ENCODE measurements around the gene ABHD13.
"Not testable (repeated sequence)": the region's sequence is repeated elsewhere in the genome, so short reads cannot be mapped to it uniquely, and the experiment has no call there.

ABHD13 gene

GRCh38 chr13:108266321-108266990, 48.3 kb downstream of the ABHD13 start:
- no peaks in the 10 kb centered on the region for H3K27me3 ChIP-seq
- no peaks in the 10 kb centered on the region for H3K9me3 ChIP-seq
- 0 out of 2 replicates have a peak, but pooled peaks cover 6% of the 10 kb centered on the region for H3K36me3 ChIP-seq
- H4K20me1 ChIP-seq = no peaks in the 10 kb centered on the region
- peak overlapping the region; percentile 14 for H3K4me2 ChIP-seq
- H3K4me3 ChIP-seq = no peak overlapping the region
- H3K9ac ChIP-seq = no peak overlapping the region
- no peak overlapping the region for H3K27ac ChIP-seq
- TF ChIP-seq Cebpa-rat (IDR thresholded peaks at IDR 0.05) = no peak
- peaks cover 32% of the 10 kb centered on the region for H3K4me1 ChIP-seq

GRCh38 chr13:108267347-108267746, 49.2 kb downstream of the ABHD13 start:
- H3K36me3 ChIP-seq = 0 out of 2 replicates have a peak, but pooled peaks cover 2% of the 10 kb centered on the region
- no peaks in the 10 kb centered on the region for H4K20me1 ChIP-seq
- H3K4me3 ChIP-seq = no peak overlapping the region
- no peak overlapping the region for H3K4me2 ChIP-seq
- no peak for TF ChIP-seq Cebpa-rat (IDR thresholded peaks at IDR 0.05)
- no peak overlapping the region for H3K27ac ChIP-seq
- H3K9ac ChIP-seq = no peak overlapping the region
- peaks cover 32% of the 10 kb centered on the region for H3K4me1 ChIP-seq
- H3K27me3 ChIP-seq = no peaks in the 10 kb centered on the region
- H3K9me3 ChIP-seq = no peaks in the 10 kb centered on the region

GRCh38 chr13:108267855-108268254, 49.7 kb downstream of the ABHD13 start:
- not testable (repeated sequence) for H3K27ac ChIP-seq, H3K9me3 ChIP-seq, H3K9ac ChIP-seq, H3K27me3 ChIP-seq, H4K20me1 ChIP-seq, H3K4me2 ChIP-seq, H3K36me3 ChIP-seq, H3K4me3 ChIP-seq
- peaks cover 32% of the 10 kb centered on the region for H3K4me1 ChIP-seq

DNA sequence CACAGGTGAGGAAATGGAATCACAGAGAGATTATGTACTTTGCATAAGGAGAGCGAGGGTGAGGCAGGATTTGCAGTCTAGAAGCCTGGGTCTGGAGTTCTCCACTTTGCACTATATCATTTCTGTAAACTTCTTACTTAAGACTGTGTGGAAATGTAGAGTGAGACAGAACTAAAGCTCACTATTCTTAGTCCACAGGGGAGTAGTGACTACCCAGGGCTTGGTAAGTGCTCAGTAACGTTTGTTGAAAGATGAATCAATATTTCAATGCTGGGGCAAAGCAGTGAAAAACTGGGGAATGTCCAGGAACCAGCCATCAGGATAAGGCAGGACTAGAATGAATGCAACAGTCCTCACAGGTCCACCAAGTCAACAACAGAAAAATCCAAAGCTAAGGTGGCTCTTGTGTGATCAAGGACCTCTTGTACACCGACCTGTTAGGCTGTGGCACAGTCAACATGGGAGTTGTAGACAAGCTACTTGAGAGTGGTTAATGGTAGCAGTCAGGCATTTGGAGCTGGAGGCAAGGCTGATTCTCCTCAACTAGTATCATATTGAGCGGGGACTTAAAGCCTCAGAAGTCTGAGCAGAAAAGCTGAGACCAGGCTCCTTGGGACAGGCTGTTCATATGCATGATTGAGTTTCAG, 50.4 kb downstream of the ABHD13 start:
- Histone ChIP-seq H3K4me2 (no peak overlapping the region), H3K27me3 (no peaks in the 10 kb centered on the region), H3K4me3 (no peak overlapping the region), H3K9ac (no peak overlapping the region), H3K9me3 (no peaks in the 10 kb centered on the region), H3K36me3 (no peaks in the 10 kb centered on the region), H3K27ac (no peak overlapping the region), H4K20me1 (no peaks in the 10 kb centered on the region), H3K4me1 (peaks cover 32% of the 10 kb centered on the region)
- no peak for TF ChIP-seq Cebpa-rat (IDR thresholded peaks at IDR 0.05)

DNA sequence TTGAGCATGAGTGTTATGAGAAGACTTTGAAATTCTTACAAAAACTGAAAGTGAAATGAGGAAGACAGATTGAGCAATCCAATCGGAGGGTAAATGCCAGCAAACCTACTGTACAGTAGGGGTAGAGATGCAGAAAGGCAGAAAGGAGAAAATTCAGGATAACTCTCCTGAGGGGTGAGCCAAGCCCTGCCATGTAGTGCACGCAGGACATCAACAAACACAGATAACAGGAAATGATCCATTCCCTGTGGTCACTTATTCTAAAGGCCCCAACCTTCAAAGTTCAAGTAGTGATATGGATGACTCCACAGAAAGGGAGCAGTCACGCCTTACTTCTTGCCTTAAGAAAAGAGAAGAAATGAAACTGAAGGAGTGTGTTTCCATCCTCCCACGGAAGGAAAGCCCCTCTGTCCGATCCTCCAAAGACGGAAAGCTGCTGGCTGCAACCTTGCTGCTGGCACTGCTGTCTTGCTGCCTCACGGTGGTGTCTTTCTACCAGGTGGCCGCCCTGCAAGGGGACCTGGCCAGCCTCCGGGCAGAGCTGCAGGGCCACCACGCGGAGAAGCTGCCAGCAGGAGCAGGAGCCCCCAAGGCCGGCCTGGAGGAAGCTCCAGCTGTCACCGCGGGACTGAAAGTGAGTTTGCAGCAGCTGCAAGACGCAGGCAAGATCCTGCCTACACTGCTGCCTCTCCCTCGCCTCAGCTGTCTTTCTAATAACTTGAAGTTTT, 51.6 kb downstream of the ABHD13 start, which contains the start of gene TNFSF13B:
Gene TNFSF13B (plus strand): TSS at position 118 of the 728 bp plus-strand sequence. CDS start 178 bp downstream, at position 296.
- H3K4me1 ChIP-seq = peaks cover 32% of the 10 kb centered on the region
- no peaks in the 10 kb centered on the region for H3K27me3 ChIP-seq
- no peaks in the 10 kb centered on the region for H3K36me3 ChIP-seq
- peak within 1 kb of the TSS; percentile 84 for H3K4me2 ChIP-seq
- H3K9ac ChIP-seq = peak within 1 kb of the TSS; percentile 46; the same call in 1 of the 2 replicates
- TF ChIP-seq Cebpa-rat (IDR thresholded peaks at IDR 0.05) = peak; percentile 93
- H3K27ac ChIP-seq = no peak within 1 kb of the TSS; the same call in 1 of the 2 replicates
- peak within 1 kb of the TSS; percentile 54 for H3K4me3 ChIP-seq
- no peaks in the 10 kb centered on the region for H4K20me1 ChIP-seq
- no peaks in the 10 kb centered on the region for H3K9me3 ChIP-seq

DNA sequence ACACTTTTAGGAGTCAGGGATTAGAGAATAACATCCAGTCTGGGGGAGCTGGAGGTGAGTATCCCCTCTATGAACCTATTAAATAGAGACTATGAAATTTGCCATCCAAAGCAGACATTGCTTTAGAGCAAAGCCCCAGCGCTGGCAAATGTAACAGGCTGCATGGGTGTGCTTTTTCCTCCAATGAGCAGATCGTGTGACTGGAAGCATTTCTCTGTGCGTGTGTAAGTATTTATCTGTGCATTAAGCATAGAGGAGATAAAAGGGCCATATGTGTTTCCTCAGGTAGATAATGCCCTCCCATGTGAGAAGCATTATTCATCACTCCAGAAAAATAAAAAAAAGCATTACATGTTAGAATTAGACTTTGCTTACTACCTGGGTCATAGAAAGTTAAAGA, 52.2 kb downstream of the ABHD13 start:
- Histone ChIP-seq H3K27me3 (no peaks in the 10 kb centered on the region), H3K9me3 (no peaks in the 10 kb centered on the region), H3K4me2 (peak overlapping the region; percentile 84), H3K27ac (no peak overlapping the region), H3K4me1 (peaks cover 32% of the 10 kb centered on the region), H3K36me3 (no peaks in the 10 kb centered on the region), H3K9ac (peak overlapping the region; percentile 46; the same call in 1 of the 2 replicates), H4K20me1 (no peaks in the 10 kb centered on the region), H3K4me3 (peak overlapping the region; percentile 54; the same call in 1 of the 2 replicates)
- TF ChIP-seq Cebpa-rat (IDR thresholded peaks at IDR 0.05) = no peak

- H3K4me2 ChIP-seq = no peak overlapping the region
- no peak overlapping the region for H3K4me3 ChIP-seq
- H3K9ac ChIP-seq = no peak overlapping the region
- H3K9me3 ChIP-seq = no peaks in the 10 kb centered on the region
- peaks cover 20% of the 10 kb centered on the region for H3K4me1 ChIP-seq
- no peaks in the 10 kb centered on the region for H4K20me1 ChIP-seq
- H3K36me3 ChIP-seq = no peaks in the 10 kb centered on the region
- TF ChIP-seq Cebpa-rat (IDR thresholded peaks at IDR 0.05) = no peak
- H3K27me3 ChIP-seq = no peaks in the 10 kb centered on the region
- no peak overlapping the region for H3K27ac ChIP-seq
Observed at GRCh38 chr13:108272333-108272732, 54.1 kb downstream of the ABHD13 start.

DNA sequence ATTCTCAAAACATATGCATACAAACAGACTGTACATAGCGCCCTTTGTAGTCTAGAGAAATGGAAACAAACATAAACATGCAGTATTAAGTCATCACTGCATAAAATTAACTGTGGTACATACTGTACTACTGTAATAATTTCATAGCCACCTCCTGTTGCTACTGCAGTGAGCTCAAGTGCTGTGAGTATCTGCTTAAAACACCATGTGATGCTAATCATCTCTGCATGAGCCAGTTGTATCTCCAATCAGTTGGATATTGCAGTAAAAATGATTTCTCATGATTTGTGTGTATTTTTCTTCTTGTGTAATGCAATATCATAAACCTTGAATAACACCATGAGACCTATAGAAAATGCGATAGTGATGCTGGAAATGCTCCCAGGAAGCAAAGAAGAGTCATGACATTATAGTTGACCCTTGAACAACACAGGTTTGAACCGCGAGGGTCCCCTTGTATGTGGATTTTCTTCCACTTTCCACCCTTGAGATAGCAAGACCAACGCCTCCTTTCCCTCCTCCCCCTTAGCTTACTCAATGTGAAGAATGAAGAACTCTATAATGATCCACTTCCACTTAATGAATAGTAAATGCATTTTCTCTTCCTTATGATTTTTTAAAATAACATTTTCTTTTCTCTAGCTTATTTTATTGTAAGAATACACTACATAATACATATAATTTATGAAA, 55.4 kb downstream of the ABHD13 start:
- H3K4me1 ChIP-seq = peaks cover 20% of the 10 kb centered on the region
- no peaks in the 10 kb centered on the region for H3K9me3 ChIP-seq
- no peak overlapping the region for H3K9ac ChIP-seq
- H3K4me3 ChIP-seq = no peak overlapping the region
- no peak overlapping the region for H3K27ac ChIP-seq
- no peaks in the 10 kb centered on the region for H4K20me1 ChIP-seq
- TF ChIP-seq Cebpa-rat (IDR thresholded peaks at IDR 0.05) = no peak
- no peak overlapping the region for H3K4me2 ChIP-seq
- H3K27me3 ChIP-seq = no peaks in the 10 kb centered on the region
- H3K36me3 ChIP-seq = no peaks in the 10 kb centered on the region

- Histone ChIP-seq H3K4me2 (no peak overlapping the region), H3K27me3 (no peaks in the 10 kb centered on the region), H4K20me1 (no peaks in the 10 kb centered on the region), H3K9ac (no peak overlapping the region), H3K9me3 (no peaks in the 10 kb centered on the region), H3K4me3 (no peak overlapping the region), H3K4me1 (peaks cover 11% of the 10 kb centered on the region), H3K27ac (no peak overlapping the region), H3K36me3 (no peaks in the 10 kb centered on the region)
- TF ChIP-seq Cebpa-rat (IDR thresholded peaks at IDR 0.05) = no peak
Observed at GRCh38 chr13:108274718-108275117, 56.5 kb downstream of the ABHD13 start.
